Ovary (tissue), 3 donors: ENCODE results near the gene CCL8.

Source experiments
- CTCF ChIP-seq, 3 donors: fragments of 450-650 bp in 2 of 3; fragments of 200-600 bp in 1 of 3; IDR thresholded peaks; one replicate each; pipeline versions ENCODE4 v1.5.1 to v1.8.0; 2016 to 2022; ENCODE audit warnings: antibody characterized with exemption in 3 of 3, mild to moderate bottlenecking in 1 of 3
- EP300 ChIP-seq: sonication (generic); formaldehyde crosslinking; IDR thresholded peaks from one replicate; pipeline ENCODE4 v1.6.1; 2017; ENCODE audit warnings: antibody characterized with exemption
- POLR2A ChIP-seq: fragments of 450-650 bp; IDR thresholded peaks from one replicate; pipeline ENCODE4 v1.6.1; 2017; ENCODE audit warnings: antibody characterized with exemption, mild to moderate bottlenecking, moderate library complexity
- donor health status: DM: no; HTN: no; CAD: no.

GRCh38 chr17:34347063-34347462 lies 27.8 kb downstream of the CCL8 start:
- TF ChIP-seq CTCF (IDR thresholded peaks at IDR 0.05) (no peak), POLR2A (no peak), EP300 (no peak)
